Measurements from ENCODE around the gene MRPL42.

MRPL42 gene

GRCh38 chr12:93530358-93530757, 63.0 kb downstream of the MRPL42 start:
- Histone ChIP-seq H3K9me3 (ENCODE audit: control insufficient read depth, insufficient read depth, low read depth, low read length) (no peaks in the 10 kb centered on the region), H3K36me3 (ENCODE audit: control insufficient read depth in 2 of 2, insufficient read depth in 1 of 2, low read length in 2 of 2) (no peaks in the 10 kb centered on the region), H3K4me3 (ENCODE audit: low read depth, low read length) (no peak overlapping the region), H3K4me1 (ENCODE audit: control insufficient read depth, insufficient read depth, low read length) (0 out of 2 replicates have a peak, but pooled peaks cover 2% of the 10 kb centered on the region), H3K27ac (ENCODE audit: extremely low read depth, low read depth, low read length) (no peak overlapping the region)
- POLR2A ChIA-PET = no interaction called here
- TF ChIP-seq HOXC10 (CRISPR knock-in tag; IDR thresholded peaks at IDR 0.05) (no peak), ZBTB8A (tag by site-specific recombination; IDR thresholded peaks at IDR 0.05) (no peak), ZBTB49 (tag by site-specific recombination; IDR thresholded peaks at IDR 0.05; ENCODE audit: low read depth) (no peak), ZNF692 (tag by site-specific recombination; IDR thresholded peaks at IDR 0.05) (no peak), ZNF501 (tag by site-specific recombination; IDR thresholded peaks at IDR 0.05) (no peak), ZNF311 (tag by site-specific recombination; IDR thresholded peaks at IDR 0.05; ENCODE audit: borderline replicate concordance) (no peak), ZNF585B (tag by site-specific recombination; IDR thresholded peaks at IDR 0.05) (no peak), ZNF18 (tag by site-specific recombination; IDR thresholded peaks at IDR 0.05) (no peak)
- CTCF ChIA-PET = no interaction called here

GRCh38 chr12:93533310-93533709, 66.0 kb downstream of the MRPL42 start:
- Histone ChIP-seq H3K9me3 (ENCODE audit: control insufficient read depth, insufficient read depth, low read depth, low read length) (no peaks in the 10 kb centered on the region), H3K36me3 (ENCODE audit: control insufficient read depth in 2 of 2, insufficient read depth in 1 of 2, low read length in 2 of 2) (no peaks in the 10 kb centered on the region), H3K4me3 (ENCODE audit: low read depth, low read length) (no peak overlapping the region), H3K27ac (ENCODE audit: extremely low read depth, low read depth, low read length) (no peak overlapping the region), H3K4me1 (ENCODE audit: control insufficient read depth, insufficient read depth, low read length) (no peaks in the 10 kb centered on the region)
- CTCF ChIA-PET = interaction anchor here (1.0 to 2.3 kb wide), 2 partner anchors 30 to 568 kb away, joined by 5 to 7 read pairs; no protein-coding TSS in a partner anchor
- no peak for TF ChIP-seq ZNF266 (tag by site-specific recombination; IDR thresholded peaks at IDR 0.05; ENCODE audit: low read depth)
- TF ChIP-seq ZNF529 (tag by site-specific recombination; IDR thresholded peaks at IDR 0.05; ENCODE audit: insufficient replicate concordance) = no peak
- no peak for TF ChIP-seq HIC1 (tag by site-specific recombination; IDR thresholded peaks at IDR 0.05)
- TF ChIP-seq ZNF621 (tag by site-specific recombination; IDR thresholded peaks at IDR 0.05) = no peak
- no peak for TF ChIP-seq ZNF558 (tag by site-specific recombination; IDR thresholded peaks at IDR 0.05)
- TF ChIP-seq SP2 (tag by site-specific recombination; IDR thresholded peaks at IDR 0.05) = no peak
- TF ChIP-seq ZNF112 (tag by site-specific recombination; IDR thresholded peaks at IDR 0.05) = no peak
- no peak for TF ChIP-seq ZNF785 (tag by site-specific recombination; IDR thresholded peaks at IDR 0.05)
- POLR2A ChIA-PET = no interaction called here
